GM18951 (cell line): ENCODE results near the gene SDCCAG8.

Source experiments
- POLR2A ChIP-seq: IDR thresholded peaks from 4 replicates; pipeline ENCODE4 v1.6.1; 2011; ENCODE audit warnings: mild to moderate bottlenecking; ENCODE audit not compliant: insufficient read length, insufficient read depth; ENCODE audit errors: extremely low read depth
- in situ Hi-C: fragments of 300-500 bp; cut with MboI; formaldehyde crosslinking; loops from one replicate; pipeline ENCODE4 v1.12.0; 2022; ENCODE audit warnings: low sequenced_read_pairs, mixed read lengths, inconsistent platforms; ENCODE audit not compliant: unreplicated experiment

SDCCAG8 gene

DNA sequence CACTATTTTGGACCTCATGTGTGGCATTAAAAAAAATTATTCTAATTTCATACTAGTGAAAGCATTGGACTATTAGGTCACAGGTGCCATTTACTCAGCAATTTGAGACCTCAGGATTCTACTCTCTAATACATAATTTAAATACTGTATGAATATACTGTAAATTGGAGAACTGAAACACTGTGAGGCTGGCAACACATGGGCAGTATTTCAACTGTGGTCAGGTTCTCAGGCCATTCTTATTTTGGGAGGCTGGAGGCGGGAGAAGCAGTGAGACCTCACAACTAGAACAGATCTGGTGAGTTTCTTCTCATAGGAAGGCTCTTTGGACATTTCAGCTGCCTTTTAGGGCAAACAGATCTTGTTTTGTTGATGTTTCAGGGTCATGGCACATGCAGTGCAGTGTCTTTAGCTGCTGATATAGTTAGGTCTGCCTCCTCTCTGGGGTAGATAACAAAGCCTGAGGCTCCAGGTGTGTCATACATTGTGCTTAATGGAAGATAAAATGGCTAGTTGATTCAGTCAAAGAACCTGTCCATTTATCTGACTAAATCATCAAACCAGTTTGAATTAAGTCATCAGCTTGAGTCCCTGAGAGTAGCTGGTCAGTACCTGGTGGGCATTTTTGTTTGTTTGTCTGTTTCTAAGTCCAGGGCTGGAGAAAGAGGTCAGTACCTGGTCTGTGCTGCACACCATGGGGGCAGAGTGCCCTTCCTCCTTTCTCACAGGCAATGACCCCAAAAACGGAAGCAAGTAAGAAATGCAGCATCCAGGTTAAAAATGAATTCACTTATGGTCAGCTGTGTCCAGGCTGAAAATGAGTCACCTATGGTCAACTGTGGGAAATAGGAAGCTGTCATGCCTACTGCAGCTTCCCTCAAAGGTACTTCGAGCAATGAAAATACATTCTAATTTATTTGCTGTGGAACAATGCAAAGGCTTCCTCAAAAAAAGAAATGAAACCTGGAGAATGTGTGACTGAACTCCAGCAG, 216.2 kb downstream of the SDCCAG8 start:
- in situ Hi-C loops = no loop called here
- TF ChIP-seq POLR2A = no peak

GRCh38 chr1:243473227-243474135, 217.6 kb downstream of the SDCCAG8 start:
- no peak for TF ChIP-seq POLR2A
- in situ Hi-C loops = no loop called here

GRCh38 chr1:243474136-243474881, 218.5 kb downstream of the SDCCAG8 start:
- TF ChIP-seq POLR2A = no peak
- in situ Hi-C loops = no loop called here

DNA sequence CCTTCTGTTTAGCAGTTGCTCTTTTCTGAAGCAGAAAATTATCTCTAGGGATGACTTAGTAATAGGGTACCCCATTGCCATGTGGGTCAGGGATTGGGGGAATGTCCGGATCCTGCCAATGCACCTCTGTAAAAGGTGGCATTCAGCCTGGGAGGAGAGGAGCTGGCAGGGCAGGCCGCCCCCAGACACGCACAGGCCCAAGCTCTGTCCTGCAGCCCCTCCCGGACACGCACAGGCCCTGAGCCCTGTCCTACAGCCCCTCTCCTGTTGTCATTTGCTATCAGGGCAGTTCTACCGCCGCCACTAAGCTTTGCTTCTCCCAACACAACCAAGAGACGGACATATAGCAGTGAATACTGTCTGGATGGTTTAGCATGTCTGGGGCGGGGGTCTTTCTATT, 219.1 kb downstream of the SDCCAG8 start:
- in situ Hi-C loops = no loop called here
- no peak for TF ChIP-seq POLR2A

DNA sequence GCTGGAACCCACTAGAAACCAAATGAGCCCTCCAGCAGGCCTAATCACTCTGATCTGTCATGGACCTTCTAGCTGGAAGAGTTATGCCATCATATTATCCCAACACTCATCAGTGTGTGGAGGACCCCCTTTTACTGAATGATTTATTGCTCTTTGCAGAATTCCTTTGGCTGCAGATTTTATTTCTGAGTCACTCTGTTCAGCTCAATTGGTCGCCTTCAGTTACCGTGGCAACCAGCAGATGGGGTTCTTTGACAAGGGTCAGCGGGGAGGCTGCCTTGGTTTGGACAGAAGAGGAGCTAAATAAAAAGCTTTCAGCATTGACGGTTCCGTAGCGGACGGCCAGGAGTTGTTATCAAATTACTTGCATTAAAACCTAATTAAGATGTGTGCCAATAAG, 220.1 kb downstream of the SDCCAG8 start:
- in situ Hi-C loops = no loop called here

DNA sequence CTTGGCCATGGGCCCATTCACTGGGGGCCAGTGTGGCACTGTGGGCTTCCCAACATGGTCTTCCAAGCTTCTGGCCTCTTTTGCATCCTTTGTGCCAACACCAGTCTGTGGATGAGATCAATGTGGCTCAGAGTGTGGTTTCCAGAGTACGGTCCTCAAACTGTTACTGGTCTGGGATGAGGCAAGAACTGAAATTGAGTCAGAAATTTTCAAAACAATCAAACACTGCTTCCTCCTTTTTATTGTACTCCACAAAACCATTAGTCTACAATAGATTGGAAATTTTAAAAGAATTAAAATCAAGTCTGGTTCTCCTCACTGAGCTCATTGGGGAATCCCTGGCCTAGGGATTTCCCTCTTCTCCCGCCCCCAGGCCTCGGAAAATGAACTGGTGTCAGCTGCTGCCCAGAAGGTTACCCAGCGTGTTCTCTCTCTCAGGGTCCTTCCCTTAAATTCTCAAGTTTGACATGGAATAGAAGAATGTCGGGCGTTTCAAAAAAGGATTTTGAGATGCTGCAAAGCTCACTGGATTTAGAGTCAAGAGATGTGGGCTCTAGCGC, 222.0 kb downstream of the SDCCAG8 start:
- TF ChIP-seq POLR2A = no peak
- in situ Hi-C loops = no loop called here

More for the DNA sequence above, 220.1 kb downstream of the SDCCAG8 start:
- TF ChIP-seq POLR2A = no peak

DNA sequence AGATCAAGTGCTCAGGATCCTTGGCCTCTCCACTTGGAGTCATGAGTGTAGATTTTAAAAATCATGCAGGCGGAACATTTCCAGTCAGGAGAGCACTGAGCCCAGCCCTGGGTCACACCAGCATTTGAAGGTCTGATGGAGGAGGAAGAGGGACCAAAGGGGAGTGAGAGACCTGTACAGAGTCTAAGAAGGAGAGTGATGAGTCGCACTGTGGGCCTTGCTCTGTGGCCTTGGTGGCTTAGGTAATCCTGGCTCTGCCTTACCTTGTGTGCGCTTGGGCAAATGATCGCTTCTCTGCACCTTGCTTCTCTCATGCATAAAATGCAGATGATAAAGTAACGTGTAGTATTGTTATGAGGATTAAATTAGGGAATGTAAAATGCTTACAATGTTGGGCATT, 225.3 kb downstream of the SDCCAG8 start:
- in situ Hi-C loops = no loop called here
- TF ChIP-seq POLR2A = no peak

DNA sequence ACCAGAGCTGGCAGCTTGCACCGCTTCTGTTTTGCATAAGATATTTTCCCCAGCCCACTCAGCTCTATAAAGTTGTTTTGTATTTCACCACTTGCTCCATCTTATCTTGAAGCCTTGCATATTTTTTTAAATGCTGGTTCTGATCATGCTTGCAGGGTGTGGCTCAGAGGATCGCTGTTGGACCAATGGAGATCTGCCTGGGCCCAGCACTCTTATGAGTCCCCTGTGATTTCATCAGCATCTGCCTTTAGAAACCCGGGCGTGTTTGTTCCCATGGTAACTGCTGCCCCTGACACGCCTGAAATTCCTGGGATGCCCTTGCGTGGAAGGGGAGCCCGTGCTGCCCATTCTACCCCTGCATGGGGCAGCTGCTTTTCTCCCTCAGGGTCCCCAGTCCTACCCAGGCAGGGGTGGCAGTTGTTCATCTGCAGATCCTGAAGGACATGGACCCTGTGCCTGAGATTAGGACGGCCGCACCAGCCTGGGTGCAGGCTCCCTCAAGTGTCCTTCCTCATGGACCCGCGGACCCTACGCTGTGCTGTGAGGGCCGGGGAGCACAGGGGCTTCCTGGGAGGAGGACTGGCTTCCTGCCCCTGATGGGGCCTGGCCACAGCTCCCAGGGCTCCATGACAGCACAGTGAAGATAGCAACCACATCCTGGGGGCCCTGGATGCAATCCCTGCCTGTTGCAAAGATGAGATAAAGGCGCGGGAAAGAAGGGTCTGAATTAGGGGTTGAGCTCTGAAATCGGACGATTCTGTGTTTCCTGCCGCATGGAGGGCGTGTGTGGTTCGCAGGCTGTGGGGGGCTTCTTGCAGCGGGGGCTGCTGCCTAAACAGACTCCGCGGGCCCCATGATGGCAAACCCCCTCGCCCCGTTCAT, 226.5 kb downstream of the SDCCAG8 start:
- in situ Hi-C loops = no loop called here
- no peak for TF ChIP-seq POLR2A

GRCh38 chr1:243483071-243483771, 227.4 kb downstream of the SDCCAG8 start:
- TF ChIP-seq POLR2A = no peak
- in situ Hi-C loops = no loop called here

DNA sequence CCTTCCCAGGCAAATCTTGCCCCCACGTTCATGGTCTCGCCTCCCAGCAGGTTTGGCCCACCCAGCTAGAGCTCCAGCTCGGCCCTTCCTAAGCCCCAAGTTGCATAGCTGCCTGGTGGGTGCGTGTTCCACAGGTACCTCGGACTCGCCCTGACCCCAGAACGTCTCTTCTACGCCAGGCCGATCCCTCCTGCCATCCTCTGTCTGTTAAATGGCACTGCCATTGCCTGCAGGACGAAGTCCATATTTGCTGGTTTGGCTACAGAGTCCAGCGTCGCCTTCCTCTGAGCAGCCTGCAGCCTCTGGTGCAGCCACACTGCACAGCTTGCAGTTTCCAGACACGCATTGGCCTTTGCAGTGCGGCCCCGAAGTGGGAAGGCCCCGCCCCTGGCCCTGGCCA, 228.1 kb downstream of the SDCCAG8 start:
- no peak for TF ChIP-seq POLR2A
- in situ Hi-C loops = no loop called here

DNA sequence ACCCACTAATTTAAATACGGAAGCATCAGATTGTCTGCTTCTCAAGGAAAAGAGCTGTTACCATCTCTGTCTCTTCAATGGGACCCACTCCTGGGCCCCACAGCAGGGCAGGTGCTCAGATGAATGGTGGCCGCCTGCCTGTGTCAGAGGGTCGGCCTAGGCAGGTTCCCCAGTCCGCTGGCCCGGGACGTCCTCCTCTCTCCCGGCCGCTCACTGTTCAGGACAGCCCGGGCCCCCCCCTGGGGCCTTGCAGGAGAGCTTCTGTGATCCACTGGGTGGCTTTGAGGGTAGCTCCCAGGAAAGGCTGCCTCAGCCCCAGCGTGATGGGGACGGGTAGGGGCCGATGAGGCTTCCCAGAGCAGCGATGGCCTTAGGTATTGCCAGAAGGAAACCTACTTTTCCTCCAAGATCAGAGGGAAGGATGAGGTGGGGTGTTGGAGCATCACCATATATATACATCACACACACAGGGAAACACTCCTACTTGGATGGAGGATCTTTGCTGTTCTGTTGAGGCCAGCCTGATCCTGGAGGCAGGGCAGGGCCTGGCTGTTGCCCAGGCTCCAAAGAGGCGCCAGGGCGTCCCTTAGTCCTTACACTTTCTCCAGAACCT, 231.3 kb downstream of the SDCCAG8 start:
- in situ Hi-C loops = no loop called here
- no peak for TF ChIP-seq POLR2A
